ENCODE results near the gene DDX49. TPM values are rescaled to one million over a fixed set of nuclear protein-coding genes. Genes with fewer than 3 reads are reported as not detected.

Gene DDX49
- polyA plus RNA-seq, 1 of the 3 experiments (the other 2 are of a cell fraction) = 86.8 TPM

DNA sequence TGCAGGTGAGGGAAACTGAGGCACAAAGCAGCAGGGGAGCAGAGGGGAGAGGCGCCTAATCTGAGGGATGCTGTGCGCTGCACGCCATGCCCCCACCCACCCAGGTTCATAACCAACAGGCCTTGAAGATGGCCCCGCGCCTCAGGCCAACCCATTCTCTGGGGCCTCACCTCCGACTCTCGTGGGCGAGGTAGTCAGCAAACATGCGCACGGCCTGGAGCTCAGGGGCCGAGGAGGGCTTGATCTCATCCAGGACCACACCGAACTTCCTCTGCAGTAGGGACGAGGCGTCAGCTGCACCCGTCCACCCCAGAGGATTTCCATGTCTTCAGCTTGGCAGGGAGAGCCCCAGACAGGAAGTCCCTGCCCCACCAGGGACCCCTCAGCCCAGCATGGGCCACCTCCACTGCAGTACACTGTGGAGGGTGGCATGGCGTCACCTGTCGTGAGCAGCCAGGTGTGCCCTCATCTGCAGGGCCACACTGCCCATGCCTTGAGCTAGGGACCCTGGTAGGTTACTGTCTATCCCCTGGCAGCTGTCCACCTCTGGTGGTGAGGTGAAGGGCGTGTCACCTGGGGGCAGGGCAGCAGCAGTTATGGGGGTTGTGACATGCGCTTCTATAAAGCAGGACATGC, 8.6 kb upstream of the DDX49 start:
- POLR2A ChIA-PET = interaction anchor here (0.8 kb wide), 1 partner anchor 8 kb away, joined by 4 read pairs; the partner anchor contains the start of genes COPE and DDX49
- no peaks in the 10 kb centered on the region; a peak in 1 of 4 replicates for H3K4me1 ChIP-seq (ENCODE audit: control insufficient read depth in 1 of 2, insufficient read depth in 2 of 2, low read depth in 1 of 2, low read length in 1 of 2)
- no peak overlapping the region for H3K9ac ChIP-seq
- TF ChIP-seq RFX5 (IDR thresholded peaks at IDR 0.05; ENCODE audit: low read length) = no peak
- TF ChIP-seq SIN3A (IDR thresholded peaks at IDR 0.05; ENCODE audit: borderline replicate concordance, low read depth, low read length) = no peak
- TF ChIP-seq, protein P1, sequence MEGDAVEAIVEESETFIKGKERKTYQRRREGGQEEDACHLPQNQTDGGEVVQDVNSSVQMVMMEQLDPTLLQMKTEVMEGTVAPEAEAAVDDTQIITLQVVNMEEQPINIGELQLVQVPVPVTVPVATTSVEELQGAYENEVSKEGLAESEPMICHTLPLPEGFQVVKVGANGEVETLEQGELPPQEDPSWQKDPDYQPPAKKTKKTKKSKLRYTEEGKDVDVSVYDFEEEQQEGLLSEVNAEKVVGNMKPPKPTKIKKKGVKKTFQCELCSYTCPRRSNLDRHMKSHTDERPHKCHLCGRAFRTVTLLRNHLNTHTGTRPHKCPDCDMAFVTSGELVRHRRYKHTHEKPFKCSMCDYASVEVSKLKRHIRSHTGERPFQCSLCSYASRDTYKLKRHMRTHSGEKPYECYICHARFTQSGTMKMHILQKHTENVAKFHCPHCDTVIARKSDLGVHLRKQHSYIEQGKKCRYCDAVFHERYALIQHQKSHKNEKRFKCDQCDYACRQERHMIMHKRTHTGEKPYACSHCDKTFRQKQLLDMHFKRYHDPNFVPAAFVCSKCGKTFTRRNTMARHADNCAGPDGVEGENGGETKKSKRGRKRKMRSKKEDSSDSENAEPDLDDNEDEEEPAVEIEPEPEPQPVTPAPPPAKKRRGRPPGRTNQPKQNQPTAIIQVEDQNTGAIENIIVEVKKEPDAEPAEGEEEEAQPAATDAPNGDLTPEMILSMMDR (IDR thresholded peaks at IDR 0.05) = no peak
- TF ChIP-seq, protein P2, sequence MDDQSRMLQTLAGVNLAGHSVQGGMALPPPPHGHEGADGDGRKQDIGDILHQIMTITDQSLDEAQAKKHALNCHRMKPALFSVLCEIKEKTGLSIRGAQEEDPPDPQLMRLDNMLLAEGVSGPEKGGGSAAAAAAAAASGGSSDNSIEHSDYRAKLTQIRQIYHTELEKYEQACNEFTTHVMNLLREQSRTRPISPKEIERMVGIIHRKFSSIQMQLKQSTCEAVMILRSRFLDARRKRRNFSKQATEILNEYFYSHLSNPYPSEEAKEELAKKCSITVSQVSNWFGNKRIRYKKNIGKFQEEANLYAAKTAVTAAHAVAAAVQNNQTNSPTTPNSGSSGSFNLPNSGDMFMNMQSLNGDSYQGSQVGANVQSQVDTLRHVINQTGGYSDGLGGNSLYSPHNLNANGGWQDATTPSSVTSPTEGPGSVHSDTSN (IDR thresholded peaks at IDR 0.05) = no peak
- no peak for TF ChIP-seq RAD21 (IDR thresholded peaks at IDR 0.05; ENCODE audit: low read length)
- TF ChIP-seq FOXM1 (IDR thresholded peaks at IDR 0.05; ENCODE audit: low read depth) = no peak
- no peak for TF ChIP-seq EZH2phosphoT487 (IDR thresholded peaks at IDR 0.05; ENCODE audit: borderline replicate concordance, low read depth)
- TF ChIP-seq JUND (IDR thresholded peaks at IDR 0.05) = no peak
- TF ChIP-seq SMC3 (IDR thresholded peaks at IDR 0.05; ENCODE audit: low read depth, low read length) = no peak
- TF ChIP-seq, protein P3, sequence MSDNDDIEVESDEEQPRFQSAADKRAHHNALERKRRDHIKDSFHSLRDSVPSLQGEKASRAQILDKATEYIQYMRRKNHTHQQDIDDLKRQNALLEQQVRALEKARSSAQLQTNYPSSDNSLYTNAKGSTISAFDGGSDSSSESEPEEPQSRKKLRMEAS (IDR thresholded peaks at IDR 0.05; ENCODE audit: low read depth) = no peak
- TF ChIP-seq, protein P4, sequence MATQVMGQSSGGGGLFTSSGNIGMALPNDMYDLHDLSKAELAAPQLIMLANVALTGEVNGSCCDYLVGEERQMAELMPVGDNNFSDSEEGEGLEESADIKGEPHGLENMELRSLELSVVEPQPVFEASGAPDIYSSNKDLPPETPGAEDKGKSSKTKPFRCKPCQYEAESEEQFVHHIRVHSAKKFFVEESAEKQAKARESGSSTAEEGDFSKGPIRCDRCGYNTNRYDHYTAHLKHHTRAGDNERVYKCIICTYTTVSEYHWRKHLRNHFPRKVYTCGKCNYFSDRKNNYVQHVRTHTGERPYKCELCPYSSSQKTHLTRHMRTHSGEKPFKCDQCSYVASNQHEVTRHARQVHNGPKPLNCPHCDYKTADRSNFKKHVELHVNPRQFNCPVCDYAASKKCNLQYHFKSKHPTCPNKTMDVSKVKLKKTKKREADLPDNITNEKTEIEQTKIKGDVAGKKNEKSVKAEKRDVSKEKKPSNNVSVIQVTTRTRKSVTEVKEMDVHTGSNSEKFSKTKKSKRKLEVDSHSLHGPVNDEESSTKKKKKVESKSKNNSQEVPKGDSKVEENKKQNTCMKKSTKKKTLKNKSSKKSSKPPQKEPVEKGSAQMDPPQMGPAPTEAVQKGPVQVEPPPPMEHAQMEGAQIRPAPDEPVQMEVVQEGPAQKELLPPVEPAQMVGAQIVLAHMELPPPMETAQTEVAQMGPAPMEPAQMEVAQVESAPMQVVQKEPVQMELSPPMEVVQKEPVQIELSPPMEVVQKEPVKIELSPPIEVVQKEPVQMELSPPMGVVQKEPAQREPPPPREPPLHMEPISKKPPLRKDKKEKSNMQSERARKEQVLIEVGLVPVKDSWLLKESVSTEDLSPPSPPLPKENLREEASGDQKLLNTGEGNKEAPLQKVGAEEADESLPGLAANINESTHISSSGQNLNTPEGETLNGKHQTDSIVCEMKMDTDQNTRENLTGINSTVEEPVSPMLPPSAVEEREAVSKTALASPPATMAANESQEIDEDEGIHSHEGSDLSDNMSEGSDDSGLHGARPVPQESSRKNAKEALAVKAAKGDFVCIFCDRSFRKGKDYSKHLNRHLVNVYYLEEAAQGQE (IDR thresholded peaks at IDR 0.05; ENCODE audit: low read depth, low read length) = no peak
- CTCF ChIA-PET = interaction anchor here (4.1 kb wide), 1 partner anchor 16 kb away, joined by 22 read pairs; the partner anchor contains the start of gene CERS1
- H3K4me3 ChIP-seq (ENCODE audit: low read depth in 2 of 2, low read length in 1 of 2) = no peak overlapping the region
- no peak overlapping the region for H2AFZ ChIP-seq (ENCODE audit: low read depth)
- no peaks in the 10 kb centered on the region for H3F3A ChIP-seq (replicated peaks; ENCODE audit: insufficient read depth)
- no peaks in the 10 kb centered on the region for H3K9me3 ChIP-seq
- H3K4me2 ChIP-seq = no peak overlapping the region
- peaks cover 33 to 51% of the 10 kb centered on the region in 2 experiments for H3K36me3 ChIP-seq (replicated peaks in 1 of 2; ENCODE audit: control insufficient read depth in 1 of 2, insufficient read depth in 2 of 2, low read length in 1 of 2)
- 100% methylated on average over 2 of the region's 19 CpGs for WGBS (ENCODE audit: low lambda C conversion rate)
- no peak for DNase-seq
- H4K20me1 ChIP-seq (ENCODE audit: insufficient read depth) = peaks cover 44% of the 10 kb centered on the region
- H3K27ac ChIP-seq (ENCODE audit: low read depth in 2 of 2, low read length in 1 of 2) = no peak overlapping the region
- H3K9me2 ChIP-seq = no peaks in the 10 kb centered on the region
- H3K27me3 ChIP-seq (ENCODE audit: insufficient read depth) = no peaks in the 10 kb centered on the region
- peaks cover 46% of the 10 kb centered on the region for H3K79me2 ChIP-seq (ENCODE audit: insufficient read depth)
